ENCODE data around the gene PTOV1. TPM values are rescaled to one million over a fixed set of nuclear protein-coding genes. Genes with fewer than 3 reads are reported as not detected.
A peak's percentile ranks its signal among the peaks of the same experiment; 100 is the strongest.

The PTOV1 gene
- total and polyA plus RNA-seq, 3 donors from 2014 or later = 235 to 260 (median 257) TPM

DNA sequence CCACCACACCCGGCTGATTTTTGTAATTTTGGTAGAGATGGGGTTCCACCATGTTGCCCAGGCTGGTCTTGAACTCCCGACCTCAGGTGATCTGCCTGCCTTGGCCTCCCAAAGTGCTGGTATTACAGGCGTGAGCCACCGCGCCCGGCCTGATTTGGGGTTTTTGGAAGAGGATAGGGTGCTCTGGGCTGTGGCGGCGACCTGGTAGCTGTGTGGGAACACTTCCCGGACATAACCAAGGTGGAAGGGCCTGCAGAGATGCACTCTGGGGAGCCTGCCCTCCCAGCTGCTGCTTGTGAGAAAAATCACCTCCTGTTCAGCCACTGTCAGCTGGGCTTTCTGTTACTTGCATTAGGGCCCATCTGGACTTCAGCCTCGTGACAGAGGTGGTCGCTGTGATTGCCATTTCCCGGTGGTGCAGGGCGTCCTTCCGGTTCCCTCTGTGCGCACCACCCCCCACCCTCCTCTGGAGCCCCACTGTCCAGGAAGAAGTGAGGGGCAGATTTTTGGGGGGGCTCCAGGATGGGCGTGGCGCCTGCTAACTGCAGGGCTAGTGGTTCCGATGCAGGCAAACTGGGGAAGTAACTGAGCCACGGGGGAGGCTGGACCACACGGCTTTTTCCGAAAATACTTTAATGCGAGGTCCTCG, 38.2 kb downstream of the PTOV1 start:
- no peaks in the 10 kb centered on the region for H3K4me1 ChIP-seq
- H3K4me3 ChIP-seq = no peak overlapping the region
- H3K27ac ChIP-seq = no peak overlapping the region
- 63 to 82% methylated on average over 23 of the region's 23 CpGs for WGBS, 2 donors
- no peak for TF ChIP-seq POLR2A (IDR thresholded peaks at IDR 0.05)
- TF ChIP-seq, protein P1, sequence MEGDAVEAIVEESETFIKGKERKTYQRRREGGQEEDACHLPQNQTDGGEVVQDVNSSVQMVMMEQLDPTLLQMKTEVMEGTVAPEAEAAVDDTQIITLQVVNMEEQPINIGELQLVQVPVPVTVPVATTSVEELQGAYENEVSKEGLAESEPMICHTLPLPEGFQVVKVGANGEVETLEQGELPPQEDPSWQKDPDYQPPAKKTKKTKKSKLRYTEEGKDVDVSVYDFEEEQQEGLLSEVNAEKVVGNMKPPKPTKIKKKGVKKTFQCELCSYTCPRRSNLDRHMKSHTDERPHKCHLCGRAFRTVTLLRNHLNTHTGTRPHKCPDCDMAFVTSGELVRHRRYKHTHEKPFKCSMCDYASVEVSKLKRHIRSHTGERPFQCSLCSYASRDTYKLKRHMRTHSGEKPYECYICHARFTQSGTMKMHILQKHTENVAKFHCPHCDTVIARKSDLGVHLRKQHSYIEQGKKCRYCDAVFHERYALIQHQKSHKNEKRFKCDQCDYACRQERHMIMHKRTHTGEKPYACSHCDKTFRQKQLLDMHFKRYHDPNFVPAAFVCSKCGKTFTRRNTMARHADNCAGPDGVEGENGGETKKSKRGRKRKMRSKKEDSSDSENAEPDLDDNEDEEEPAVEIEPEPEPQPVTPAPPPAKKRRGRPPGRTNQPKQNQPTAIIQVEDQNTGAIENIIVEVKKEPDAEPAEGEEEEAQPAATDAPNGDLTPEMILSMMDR (IDR thresholded peaks at IDR 0.05) = no peak
- no peaks in the 10 kb centered on the region for H3K9me3 ChIP-seq
- H3K36me3 ChIP-seq (ENCODE audit: low read depth, missing control alignments) = peaks cover 4% of the 10 kb centered on the region
- intact Hi-C loops (cut with DNase I; ENCODE audit: low total_unique reads) = no loop called here
- H3K27me3 ChIP-seq = no peaks in the 10 kb centered on the region
- no peak for DNase-seq

DNA sequence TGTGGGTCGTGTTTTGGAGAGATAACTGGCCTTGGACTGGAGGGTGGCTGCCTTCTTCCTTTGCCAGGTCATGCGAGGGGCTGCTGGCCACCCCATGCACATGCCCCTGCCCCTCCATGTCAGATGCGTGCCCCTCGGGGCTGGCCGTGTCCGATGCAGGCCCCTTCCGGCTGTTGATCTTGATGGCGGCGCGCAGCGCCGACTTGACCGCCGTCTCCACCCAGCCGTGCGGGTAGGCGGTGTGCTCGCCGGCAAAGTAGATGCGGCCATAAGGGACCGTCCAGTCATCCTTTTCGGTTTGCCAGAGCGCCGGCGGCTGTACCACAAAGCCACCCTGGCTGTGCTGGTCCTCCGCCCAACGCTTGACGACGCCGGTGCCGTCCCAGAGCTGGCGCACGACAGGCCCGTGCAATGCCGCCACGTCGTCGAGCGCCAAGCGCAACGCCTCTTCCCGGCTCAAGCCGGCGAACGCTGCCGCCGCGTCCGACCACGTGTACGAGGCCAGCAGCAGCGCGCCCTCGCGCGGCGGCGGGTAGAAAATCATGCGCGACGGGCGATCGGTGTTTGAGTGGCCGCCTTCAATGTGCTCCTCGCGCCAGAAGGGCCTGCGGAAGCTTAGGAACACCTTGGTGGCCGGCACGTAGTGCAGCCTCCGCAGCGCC, 38.9 kb downstream of the PTOV1 start:
- Histone ChIP-seq H3K36me3 (ENCODE audit: low read depth, missing control alignments) (no peaks in the 10 kb centered on the region), H3K4me1 (no peaks in the 10 kb centered on the region), H3K4me3 (peak overlapping the region; percentile 6 to 43), H3K27me3 (no peaks in the 10 kb centered on the region), H3K9me3 (no peaks in the 10 kb centered on the region), H3K27ac (no peak overlapping the region)
- TF ChIP-seq POLR2A (IDR thresholded peaks at IDR 0.05) = no peak
- TF ChIP-seq, protein P1 (IDR thresholded peaks at IDR 0.05) = peak; percentile 57 to 75 (median 70)
- DNase-seq = peak; percentile 79
- WGBS, 2 donors = 4 to 28% methylated on average over 26 to 54 of the region's 71 CpGs
- intact Hi-C loops (cut with DNase I; ENCODE audit: low total_unique reads) = no loop called here

DNA sequence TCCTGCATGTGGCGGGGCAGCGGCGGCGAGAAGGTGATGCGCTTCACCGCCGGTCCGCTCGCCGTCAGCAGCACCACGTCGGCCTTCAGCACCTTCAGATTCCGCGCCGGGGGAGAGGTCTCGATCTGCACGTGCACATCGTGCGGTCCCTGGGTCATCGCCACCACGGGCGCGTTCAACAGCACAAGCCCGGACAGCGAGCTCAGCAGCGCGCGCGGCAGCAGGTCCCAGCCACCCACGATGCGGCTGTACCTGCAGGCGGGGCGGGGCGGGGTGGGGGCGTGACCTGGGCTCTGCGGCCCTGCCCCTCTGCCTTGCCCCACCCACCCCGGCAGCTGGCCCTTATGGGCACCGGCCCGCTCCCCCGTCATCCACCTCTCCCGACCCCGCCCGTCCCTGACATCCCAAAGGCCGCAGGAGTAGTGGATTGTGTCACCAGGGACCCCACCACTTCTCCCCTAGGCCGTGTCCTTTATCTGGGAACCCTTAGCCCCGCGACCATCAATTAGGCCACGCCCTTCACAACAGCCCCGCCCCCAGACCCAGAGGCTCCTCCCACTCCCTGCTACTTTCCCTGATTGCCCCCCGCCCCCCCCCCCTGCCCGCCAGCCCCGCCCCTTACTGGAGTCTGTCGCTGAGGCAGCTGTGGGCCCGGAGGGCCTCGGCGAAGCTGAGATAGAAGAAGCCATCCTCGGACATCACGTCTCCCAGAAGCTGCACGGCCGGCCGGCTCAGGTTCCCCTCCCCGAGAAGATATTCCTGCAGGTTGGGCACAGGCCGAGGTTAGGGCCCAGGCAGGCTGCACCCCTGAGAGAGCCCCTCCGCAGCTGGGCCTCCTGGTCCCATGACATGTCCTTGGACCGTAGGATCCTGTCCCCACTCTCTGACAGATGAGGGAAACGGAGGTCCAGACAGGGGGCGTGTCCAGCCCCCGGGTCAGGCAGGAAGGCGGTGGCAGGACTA, 39.7 kb downstream of the PTOV1 start:
- Histone ChIP-seq H3K27me3 (no peaks in the 10 kb centered on the region), H3K4me1 (no peaks in the 10 kb centered on the region), H3K9me3 (no peaks in the 10 kb centered on the region), H3K4me3 (peak overlapping the region; percentile 6 to 43), H3K36me3 (ENCODE audit: low read depth, missing control alignments) (no peaks in the 10 kb centered on the region), H3K27ac (no peak overlapping the region)
- WGBS, 2 donors = 11 to 15% methylated on average over 15 to 53 of the region's 69 CpGs
- peak; percentile 57 for DNase-seq
- TF ChIP-seq, protein P1 (IDR thresholded peaks at IDR 0.05) = no peak
- no peak for TF ChIP-seq POLR2A (IDR thresholded peaks at IDR 0.05)
- intact Hi-C loops (cut with DNase I; ENCODE audit: low total_unique reads) = no loop called here

DNA sequence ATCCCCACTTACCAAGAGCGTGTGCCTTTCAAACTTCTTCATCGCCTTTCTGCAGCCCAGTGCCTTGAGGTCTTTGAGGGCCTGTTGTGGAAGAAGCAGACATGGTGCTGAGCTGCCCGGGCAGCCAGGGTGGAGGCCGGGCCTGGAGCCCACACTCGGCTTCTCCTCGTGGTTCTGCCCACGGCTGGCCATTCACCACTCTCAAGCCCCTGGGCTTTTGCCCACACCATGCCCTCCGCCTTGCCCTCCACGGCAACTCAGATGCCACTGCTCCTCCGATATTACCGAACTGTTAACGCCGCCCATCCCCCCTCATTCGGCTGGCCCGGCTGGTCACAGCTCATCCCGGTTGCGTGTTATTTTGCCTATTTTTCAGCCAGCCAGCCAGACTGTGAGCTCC, 40.4 kb downstream of the PTOV1 start:
- peak overlapping the region in 1 of 2 donors; percentile 43 for H3K4me3 ChIP-seq
- no peaks in the 10 kb centered on the region for H3K4me1 ChIP-seq
- H3K27ac ChIP-seq = no peak overlapping the region
- no peaks in the 10 kb centered on the region for H3K9me3 ChIP-seq
- 61 to 70% methylated on average over 14 to 17 of the region's 17 CpGs for WGBS, 2 donors
- no peaks in the 10 kb centered on the region for H3K36me3 ChIP-seq (ENCODE audit: low read depth, missing control alignments)
- no peak for DNase-seq
- TF ChIP-seq, protein P1 (IDR thresholded peaks at IDR 0.05) = no peak
- TF ChIP-seq POLR2A (IDR thresholded peaks at IDR 0.05) = no peak
- intact Hi-C loops (cut with DNase I; ENCODE audit: low total_unique reads) = no loop called here
- H3K27me3 ChIP-seq = no peaks in the 10 kb centered on the region

All from testis (tissue), 3 donors.